NCI-H1105 (cell line): ENCODE measurements around the gene FGD1.

Experiments used
- DNase-seq: peaks from one replicate; lab custom pipeline; 2025; lab: John Stamatoyannopoulos, UW

Gene FGD1

DNA sequence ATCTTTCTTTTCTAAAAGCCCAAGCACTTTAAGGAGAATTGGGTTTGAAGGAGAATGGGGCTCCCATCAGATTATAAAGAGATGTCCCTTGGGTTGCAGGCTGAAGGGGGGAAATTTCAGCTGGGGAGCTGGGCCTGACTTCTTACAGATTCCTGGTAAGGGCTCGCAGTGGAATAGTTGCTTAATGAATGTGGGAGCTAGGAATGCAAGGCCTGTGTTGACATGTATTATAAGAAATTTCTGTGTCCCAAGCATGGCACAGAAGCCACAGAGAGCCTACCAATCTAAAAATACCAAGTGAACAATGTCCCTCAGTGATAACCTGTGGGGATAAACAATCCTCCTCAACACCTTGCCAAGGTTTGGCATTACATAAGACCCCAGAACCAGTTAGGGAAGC is 98.9 kb downstream of the FGD1 start:
- no peak for DNase-seq
